Smooth muscle cell of the brain vasculature (primary cell): ENCODE data around the gene INCENP.
"Not testable (repeated sequence)": the region's sequence is repeated elsewhere in the genome, so short reads cannot be mapped to it uniquely, and the experiment has no call there.

Source experiments
- DNase-seq: peaks from one replicate; pipeline ENCODE4 v3.0.0-alpha.2; 2012; ENCODE audit warnings: low read depth, low spot score

Gene INCENP

DNA sequence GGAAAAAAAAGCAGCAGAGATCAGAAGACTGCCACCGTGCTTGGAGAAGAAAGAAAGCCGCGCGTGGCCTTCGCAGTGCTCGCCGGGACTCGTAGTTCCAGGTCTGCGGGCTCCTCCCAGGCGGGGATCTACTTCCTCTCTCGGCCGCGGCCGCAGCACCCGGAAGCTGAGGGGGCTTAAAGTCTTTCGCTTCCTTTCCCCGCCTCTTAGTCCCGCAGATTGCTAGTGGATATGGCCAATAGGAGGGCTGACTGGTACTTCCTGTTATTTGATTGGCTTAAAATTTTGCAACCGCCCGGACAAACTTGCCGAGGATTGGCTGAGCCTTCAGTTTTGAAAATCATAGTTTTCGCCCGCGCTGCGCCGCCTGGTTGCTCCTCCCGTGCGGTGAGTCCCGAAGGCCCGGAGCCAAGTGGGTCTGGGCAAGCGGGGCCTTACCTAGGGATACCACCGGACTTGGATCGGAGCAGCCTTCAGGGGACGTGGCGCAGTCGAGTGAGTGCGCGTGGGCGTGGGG, at the start of gene INCENP:
Gene INCENP (plus strand): TSS at position 343 of the 517 bp plus-strand sequence. CDS start 4,151 bp downstream, outside the sequence.
- peak; percentile 95 for DNase-seq

GRCh38 chr11:62075438-62075837, 48.4 kb upstream of the INCENP start:
- DNase-seq: no peak

DNA sequence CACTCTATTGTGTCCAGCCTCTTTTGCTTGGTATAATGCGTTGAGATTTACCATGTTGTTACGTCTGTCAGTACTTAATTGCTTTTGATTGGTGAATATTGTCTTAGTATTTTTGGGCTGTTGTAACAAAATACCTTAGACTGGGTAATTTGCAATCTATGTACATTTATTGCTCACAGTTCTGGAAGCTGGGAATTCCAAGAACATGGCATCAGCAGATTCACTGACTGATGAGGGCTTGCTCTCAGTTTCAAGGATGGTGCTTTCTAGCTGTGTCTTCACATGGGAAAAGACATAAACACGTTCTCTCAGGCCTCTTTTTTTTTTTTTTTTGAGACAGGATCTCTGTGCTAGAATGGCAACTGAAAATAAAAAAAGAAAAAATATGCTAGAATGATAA, 46.7 kb upstream of the INCENP start:
- no peak for DNase-seq

- peak; percentile 29 for DNase-seq
Observed at GRCh38 chr11:62081378-62082291, 42.2 kb upstream of the INCENP start.

DNA sequence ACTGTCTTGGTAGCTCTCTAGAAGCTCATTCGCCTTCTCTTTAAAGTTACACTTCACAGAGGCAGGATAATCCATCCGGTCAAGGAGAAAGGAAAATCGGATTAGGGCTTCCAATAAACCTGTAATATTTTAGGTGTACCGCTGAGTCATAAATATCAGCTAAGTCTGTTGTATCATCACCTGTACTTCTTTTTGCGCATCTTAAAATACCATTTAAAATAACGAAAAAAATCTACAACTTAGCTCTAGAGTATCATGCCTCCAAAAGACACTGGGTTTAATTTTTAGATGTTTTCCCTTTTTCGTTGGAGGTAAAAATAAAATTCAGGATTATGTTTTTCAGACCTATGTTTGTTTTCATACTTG, 41.5 kb upstream of the INCENP start:
- no peak for DNase-seq

GRCh38 chr11:62084801-62085200, 39.0 kb upstream of the INCENP start:
- DNase-seq: not testable (repeated sequence)

DNA sequence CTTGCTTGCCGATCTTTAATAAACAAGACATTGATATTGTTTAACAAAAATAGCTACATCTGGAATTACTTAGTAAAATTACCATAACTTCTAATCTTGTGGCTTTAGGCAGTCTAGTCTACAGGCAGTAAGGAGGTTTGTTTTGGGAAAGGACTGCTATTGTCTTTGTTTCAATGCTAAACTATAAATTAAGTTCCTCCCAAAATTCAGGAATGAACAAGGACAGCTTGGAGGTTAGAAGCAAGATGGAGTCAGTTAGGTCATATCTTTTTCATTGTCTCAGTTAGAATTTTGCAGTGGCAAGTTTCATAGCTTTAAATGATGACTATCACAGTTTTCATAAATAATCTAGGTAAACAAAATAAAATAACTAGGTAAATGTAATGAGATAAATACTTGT, 36.1 kb upstream of the INCENP start:
- no peak for DNase-seq

DNA sequence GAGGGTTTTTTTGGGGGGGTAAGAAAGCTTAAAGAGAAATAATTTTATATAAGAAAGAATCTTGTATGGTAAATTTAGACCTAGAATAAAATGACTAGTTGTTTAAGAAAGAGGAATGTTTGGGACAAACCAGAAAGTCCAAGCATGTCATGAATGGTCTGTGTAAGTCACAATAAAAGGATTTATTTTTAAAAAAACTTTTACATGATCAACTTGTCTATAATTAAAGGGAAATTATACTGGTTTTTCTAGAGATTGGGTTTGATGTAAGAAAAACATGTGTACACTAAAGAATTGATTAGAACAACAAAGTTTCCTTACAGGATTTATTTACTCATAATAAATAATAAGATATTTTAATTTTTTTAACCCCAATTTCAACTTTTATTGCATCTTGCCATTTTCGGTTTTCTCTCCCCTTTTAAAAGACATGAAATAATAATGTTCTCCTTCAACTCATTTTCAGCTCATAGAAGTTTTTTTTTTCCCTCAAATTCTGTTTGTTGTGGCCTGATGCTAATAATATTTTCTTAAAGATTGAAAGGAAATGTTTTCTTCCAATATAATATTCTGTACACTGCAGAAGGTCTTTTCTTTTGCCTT, 35.4 kb upstream of the INCENP start:
- no peak for DNase-seq

DNA sequence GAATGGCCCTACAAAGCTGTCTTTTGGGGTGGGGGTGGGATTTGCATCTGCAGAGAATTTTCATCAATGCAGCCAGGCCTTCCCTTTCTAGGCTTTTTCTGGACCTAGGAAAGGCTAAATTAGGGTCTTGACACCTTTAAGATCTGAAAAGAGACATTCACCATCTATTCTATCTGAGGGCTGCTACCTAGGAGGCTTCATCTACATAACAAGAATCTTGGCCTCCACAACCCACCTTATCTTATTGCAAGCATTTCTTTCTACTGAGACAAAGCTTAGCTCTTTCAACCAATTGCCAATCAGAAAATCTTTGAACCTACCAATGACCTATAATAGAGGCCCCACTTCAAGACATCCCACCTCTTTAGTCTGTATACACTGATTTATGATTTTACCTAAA, 20.7 kb upstream of the INCENP start:
- no peak for DNase-seq

DNA sequence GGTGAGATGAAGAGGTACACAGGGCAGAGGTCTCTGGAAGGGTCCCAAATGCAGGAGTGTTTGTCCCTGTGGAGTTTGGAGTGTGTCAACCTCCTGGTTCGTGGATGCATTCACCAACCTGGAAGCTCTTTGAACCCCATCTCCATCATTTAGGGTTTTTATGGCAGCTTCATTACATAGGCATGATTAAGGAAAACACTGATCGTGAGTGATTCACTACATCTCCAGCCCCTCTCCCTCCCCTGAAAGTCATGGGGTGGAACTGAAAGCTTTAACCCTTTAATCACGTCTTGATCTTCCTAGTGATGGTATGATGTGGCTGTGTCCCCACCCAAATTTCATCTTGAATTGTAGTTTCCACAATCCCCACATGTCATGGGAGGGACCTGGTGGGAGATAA, 19.8 kb upstream of the INCENP start:
- no peak for DNase-seq

DNA sequence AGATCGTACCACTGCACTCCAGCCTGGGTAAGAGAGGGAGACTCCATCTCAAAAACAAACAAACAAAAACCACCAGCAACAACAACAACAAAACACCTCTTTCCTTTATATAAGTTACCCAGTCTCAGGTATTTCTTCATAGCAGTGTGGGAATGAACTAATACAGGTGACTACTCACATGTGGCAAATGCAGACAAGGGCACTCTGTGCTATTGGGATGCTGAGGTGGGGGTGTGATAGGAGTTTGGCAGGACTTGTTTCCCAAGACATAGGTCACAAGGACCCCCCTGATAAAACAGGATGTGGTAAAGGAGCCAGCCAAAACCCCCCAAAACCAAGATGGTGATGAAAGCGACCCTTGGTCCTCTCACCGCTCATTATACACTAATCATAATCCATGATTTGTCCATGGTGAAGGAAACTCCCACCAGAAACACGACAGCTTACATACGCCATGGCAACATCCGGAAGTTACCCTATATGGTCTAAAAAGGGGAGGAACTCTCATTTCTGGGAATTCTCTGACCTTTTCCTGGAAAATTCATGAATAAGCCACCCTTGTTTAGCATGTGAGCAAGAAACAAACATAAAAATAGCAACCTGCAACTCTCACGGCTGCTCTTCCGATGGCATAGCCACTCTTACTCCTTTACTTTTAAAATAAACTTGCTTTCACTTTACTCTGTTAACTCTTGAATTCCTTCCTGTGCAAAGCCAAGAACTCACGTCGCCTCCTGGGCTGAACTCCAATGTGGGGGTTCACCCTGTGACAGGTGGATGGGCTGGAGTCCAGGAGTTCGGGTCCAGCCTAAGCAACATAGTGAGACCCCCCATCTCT, 18.8 kb upstream of the INCENP start:
- no peak for DNase-seq

- no peak for DNase-seq
Observed at GRCh38 chr11:62105667-62106191, 18.1 kb upstream of the INCENP start.

DNA sequence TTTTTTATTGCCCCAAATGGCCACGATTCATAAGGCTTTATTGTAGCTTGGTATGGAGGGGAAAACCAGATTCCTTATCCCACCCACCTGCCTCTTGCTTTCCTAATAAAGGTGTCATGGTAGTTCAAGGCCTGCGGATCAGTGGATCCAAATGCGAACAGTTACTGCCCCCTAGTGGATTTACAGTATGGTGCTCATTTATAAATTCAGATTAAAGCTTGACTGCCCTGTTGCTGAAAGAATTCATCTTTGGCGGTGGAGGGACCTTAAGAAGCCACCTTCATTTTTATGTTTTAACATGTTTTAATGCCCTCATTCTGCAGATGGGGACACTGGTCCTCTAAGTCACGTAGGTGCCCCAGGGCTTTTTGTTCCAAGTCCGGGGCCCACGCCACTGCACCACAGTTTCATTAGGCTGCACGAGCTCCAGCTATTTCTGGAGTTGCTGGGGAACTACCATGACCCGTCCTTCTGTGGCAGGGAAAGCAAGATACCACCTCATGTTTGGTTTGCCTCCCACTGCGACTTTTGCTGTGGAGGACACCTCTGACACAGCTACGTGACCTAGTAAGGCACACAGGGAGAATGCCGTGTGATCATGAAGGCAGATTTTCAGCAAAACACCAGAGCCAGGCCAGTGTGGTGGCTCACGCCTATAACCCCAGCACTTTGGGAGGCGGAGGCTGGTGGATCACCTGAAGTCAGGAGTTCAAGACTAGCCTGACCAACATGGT, 15.6 kb upstream of the INCENP start:
- DNase-seq: no peak

- no peak for DNase-seq
Observed at GRCh38 chr11:62108971-62109404, 14.8 kb upstream of the INCENP start.

- DNase-seq: no peak
Observed at GRCh38 chr11:62115085-62115694, 8.6 kb upstream of the INCENP start.

GRCh38 chr11:62116451-62116850, 7.4 kb upstream of the INCENP start:
- DNase-seq: no peak

GRCh38 chr11:62119569-62119968, 4.2 kb upstream of the INCENP start:
- DNase-seq: no peak

- no peak for DNase-seq
Observed at GRCh38 chr11:62120001-62120400, 3.8 kb upstream of the INCENP start.

DNA sequence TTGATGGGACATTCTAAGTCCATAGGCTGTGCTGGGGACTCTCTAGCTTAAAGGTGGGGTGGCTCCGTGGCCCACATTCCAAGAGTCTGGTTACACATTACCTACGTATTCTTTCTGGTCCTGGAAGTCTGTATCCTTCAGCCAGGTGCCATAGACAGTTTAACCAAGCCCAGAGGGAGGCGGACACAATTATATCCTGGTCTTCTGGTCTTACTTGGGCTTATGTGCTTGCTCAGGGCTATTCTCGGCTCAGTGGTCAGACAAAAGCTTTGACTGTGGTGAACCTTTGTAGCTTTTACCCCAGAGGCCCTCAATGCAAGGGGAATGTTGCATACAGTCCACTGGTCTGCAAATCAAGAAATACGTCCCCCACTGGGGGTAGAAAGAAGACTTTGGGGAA, 3.4 kb upstream of the INCENP start:
- DNase-seq: no peak

GRCh38 chr11:62122076-62122475, 1.7 kb upstream of the INCENP start:
- no peak for DNase-seq
